Activated effector memory CD4-positive, alpha-beta T cell treated with anti-CD3 and anti-CD28 coated beads, Interleukin-2, amount 50 U/mL, for 16 hours (primary cell): Measurements from ENCODE around the gene TMEM200A.

ENCODE experiments used
- DNase-seq: peaks from one replicate; pipeline ENCODE4 v3.0.0-alpha.2; 2020

The TMEM200A gene

DNA sequence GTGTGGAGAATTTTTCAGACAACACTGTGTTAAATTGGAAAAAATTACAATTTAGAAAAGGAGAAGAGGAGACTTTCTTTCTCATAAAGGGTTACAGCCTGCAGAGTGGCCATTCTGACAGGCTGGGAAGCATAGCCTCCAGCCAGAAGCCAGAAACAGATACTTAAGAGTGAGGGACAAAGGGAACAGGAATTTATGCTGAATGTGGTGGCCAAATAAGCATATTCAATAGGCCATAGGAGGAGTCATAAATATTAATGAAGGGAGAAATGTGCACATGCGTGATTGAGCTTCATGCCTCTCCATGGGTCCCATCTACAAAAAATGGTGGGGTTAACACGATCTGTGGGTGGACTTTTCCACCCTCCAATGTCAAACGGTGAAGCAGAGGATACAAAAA is 13.4 kb downstream of the TMEM200A start:
- no peak for DNase-seq

DNA sequence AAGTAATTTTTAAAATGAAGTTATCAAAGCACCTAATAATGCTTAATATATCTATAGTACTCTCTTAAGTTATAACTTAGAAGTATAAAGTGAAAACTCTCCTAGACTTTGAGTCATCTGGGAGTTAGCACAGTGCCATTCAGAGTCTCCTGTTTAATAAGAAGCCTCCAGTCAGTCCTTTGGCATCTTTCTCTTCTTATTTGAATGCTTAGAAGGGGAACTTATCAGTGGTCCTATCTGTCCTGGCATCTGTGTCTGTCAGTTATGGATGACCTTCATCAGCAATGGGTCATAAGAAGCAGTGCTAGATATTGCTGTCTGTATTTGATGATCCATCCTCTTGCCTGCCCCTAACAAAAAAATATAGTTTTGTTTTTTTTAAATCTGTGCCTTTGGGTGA is 15.2 kb downstream of the TMEM200A start:
- DNase-seq: no peak

DNA sequence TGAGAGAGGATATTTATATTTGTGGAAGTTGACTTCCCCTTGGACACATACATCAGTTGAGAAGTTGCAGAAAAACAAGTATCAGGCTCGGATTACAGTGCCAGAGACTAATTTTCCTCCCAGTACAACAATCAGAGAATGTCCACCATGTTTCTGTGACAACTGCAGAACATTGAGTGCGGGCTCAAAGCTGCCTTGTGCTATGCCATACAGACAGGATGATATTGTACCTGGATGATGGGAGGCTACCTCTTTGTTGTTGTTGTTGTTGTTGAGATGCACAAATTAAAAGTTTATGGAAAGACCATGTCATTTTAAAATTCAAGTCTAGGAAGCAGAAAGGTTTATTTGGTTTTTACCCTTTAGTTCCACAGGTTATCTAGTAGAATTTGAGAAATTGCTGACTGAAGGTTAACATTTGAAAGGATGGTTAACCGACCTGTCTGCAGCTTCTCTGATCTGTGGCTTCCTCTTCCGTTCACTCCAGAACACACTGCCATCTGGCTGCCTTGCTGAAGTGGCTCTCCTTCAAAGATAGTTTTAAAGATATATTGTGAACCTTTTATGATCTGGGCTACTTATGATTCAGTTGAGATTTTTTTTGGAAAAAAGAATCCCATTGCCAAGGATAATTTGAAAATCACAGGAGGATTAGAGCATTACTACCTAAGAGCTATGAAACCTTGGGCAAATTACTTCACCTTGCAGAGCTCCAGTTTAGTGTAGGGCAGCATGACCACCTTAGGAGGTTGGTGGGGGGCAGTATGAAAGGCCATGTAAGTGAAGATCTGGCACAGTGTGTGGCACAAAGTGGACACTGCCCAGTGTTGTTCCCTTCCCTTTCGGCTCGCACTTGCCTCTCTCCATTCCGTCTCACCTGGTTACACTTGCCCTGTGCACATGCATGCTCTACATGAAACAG is 15.9 kb downstream of the TMEM200A start:
- DNase-seq: peak; percentile 71

DNA sequence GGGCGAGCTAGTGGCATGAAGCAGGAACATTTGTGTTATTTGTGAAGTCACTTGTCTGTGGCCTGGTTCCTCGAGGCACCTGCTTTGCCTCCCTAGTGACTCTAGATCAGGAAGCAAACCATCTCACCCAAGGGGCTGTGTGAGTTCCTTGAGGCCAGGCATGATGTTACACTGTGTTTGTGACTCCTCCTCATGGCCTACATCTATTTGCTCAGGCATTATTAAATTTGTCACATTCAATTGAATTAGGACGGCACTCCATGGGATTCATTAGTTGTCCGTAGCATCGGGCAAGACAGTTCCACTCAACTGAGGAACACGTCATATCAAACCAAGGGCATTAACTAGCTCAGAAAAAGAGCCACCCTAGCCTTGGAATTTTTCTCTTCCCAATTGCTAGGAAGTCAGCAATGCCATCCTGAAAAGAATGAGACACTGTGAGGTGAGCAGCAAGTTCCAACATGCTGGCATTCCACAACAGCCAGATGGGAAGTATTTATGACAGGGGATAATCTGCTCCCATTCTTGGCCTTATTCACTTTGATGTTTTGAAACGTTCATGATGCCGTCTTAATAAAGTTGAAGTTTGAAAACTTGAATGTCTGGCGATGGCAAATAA is 17.2 kb downstream of the TMEM200A start:
- no peak for DNase-seq

DNA sequence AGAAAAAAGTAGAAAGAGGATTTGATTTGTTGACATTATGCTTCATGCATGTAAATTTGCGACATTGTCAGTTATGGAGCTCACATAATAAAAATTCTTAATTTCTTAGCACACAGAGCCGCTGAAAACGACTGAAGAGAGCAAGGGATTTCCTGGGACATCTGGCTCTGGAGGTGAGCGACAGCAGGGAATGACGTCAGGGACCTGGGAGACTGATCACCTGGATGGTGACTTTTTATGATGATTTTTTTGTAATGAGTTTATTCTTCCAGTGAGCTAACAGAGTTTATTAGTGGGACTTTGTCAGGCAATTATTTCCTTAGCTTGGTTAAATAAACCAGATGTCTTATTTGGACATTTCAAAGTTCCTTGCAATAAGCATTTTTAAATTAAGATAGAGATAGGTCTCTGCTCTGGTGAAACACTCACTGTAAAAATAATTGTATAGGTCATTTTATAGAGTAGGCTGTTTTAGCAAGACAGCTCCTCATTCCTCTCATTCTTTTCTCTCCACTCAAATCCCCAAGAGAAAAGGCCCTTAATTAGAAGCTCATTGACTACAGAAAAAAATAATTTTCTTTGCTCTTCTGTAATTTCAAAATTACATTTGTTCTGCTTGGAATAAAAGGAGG is 19.4 kb downstream of the TMEM200A start:
- DNase-seq: no peak

DNA sequence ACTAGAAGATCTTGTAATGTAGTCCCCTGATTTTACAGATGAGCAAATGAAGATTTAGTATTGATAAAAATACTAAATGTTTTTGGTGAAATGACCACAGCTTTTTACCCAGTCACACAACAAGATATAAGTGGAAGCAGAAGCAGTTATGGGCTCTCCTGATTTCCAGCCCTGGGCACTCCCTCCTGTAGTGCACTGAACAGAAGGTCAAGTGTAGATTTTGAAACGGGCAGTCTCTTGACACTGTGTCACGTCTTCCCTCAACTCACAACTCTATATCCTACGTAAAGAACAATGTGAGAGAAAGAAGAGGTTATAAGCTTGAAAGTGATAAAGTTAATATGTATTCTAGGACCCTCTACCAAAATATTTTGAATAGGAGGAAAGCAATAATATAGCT is 23.3 kb downstream of the TMEM200A start:
- no peak for DNase-seq

DNA sequence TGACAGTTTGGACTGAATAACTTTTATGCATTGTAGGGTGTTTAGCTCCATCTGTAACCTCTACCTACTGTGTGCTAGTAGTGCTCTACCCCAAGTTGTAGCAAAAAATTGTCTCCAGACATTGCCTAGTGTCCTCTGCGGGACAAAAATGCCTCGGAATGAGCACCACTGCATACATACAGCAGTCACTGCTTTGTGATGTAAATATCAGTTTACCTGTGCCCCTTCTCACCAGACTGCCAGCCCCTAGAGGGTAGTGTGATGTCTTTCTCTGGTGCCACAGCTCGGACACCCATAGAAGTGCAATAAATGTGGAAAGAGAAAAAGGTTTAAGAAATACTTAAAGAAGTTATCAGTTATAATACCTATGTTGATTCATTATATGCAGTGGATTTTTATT is 25.1 kb downstream of the TMEM200A start:
- no peak for DNase-seq

DNA sequence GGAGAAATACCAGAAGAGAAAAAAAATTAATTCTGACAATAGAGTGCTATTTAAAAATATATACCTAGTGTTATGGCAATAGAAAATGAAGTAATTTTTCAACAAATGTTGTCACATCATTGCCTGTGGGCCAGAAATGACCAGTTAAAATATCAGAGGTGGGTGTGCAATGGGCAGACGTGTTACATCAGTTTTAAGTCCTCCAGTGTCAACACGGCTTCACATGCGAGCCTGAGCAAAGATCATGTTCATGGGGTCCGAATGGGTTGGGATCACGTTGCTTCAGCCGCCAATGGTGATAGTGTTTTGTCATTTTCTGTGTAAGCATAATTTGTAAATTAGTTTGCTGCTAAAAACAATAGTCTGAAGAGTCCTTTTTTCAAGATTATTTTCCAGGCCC is 27.5 kb downstream of the TMEM200A start:
- no peak for DNase-seq

DNA sequence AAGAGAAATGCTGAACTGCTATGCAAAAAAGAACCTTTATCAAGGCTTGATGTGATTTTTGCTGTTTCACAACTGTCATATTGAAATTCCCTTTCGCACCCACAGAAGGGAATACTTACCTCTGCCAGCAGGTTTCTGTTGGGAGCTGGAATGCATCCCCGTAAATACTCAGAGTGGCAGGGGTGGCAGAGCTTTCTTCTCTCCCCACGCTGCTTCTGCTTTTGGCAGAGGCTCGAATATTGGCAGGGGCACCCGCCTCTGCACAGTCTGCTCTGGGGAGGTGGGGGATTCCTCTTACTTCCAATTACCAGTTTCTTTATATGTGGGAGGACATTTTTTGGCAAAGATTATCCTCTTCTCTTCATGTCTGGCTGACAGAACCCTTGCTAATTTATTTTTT is 28.4 kb downstream of the TMEM200A start:
- DNase-seq: no peak

DNA sequence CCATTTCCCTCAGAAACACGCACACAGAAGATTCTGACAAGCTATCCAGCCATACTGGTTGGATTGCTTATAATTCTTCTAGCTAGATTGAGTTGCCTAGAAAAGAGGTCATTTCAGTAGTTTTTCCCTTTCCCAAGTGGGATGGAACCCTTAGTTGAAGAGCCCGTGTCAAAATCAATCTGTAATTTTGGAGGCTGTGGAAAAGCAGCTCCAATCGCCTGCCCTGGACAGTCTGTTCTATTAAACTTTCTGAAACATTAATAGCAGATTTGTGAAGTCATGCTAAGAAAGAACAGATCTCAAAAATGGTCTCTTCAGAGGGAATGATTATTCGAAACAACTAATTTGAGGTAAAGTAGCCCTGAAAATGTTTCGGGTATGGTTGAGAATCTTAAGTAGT is 29.3 kb downstream of the TMEM200A start:
- no peak for DNase-seq

DNA sequence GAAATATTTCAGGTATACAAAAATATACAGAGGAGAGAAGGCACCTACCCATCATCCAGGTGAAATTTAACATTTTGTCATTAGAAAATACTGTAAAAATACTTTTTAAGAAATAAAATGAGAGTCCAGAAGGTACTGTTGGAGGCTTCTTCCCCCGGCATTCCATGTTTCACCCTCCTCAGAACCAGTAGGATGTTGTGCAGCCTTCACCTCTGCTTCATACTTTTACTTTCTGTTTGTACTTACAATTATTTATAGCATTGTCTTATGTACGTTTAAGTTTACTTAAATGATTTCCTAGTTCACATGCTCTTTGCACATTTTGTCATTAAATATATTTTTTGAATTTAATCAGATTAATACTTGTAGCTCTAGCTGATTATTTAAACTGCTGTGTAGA is 30.9 kb downstream of the TMEM200A start:
- DNase-seq: no peak

DNA sequence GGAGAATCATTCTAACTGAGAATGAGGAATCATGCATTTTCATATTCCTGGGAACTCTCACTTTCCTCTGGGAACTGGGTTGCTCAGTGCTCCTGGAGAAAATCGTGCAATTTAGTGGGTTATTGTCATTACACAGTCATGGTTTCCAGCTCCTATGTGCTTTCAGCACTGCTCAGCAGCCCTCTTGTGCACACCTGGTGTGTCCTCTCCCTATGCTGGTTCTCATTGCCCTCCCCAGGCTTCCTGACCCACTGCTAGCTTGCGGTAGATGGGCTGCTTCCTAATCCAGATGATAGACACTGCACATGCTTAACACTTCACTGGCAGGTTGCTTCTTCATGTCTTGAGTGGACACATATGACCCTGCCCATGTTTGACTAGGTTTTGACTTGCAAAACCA is 39.7 kb downstream of the TMEM200A start:
- no peak for DNase-seq

DNA sequence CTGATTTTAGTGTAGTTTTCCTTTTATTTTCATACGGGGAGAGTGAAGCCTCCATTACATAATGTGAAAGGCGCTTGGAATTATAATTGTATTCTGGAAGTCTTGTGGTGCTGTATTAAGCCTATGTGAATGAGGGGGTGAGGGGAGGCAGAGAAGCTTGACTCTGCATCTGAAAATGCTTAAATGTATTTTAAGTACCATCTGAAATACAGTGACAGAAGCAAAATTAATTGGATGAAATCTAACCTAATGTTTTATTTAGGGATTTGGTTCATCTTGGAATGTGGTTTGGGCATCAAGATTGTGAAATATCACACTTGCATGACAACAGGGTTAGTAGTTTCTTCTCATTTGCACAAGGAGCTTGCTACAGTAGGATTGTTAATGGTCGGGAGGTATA is 41.2 kb downstream of the TMEM200A start:
- no peak for DNase-seq

DNA sequence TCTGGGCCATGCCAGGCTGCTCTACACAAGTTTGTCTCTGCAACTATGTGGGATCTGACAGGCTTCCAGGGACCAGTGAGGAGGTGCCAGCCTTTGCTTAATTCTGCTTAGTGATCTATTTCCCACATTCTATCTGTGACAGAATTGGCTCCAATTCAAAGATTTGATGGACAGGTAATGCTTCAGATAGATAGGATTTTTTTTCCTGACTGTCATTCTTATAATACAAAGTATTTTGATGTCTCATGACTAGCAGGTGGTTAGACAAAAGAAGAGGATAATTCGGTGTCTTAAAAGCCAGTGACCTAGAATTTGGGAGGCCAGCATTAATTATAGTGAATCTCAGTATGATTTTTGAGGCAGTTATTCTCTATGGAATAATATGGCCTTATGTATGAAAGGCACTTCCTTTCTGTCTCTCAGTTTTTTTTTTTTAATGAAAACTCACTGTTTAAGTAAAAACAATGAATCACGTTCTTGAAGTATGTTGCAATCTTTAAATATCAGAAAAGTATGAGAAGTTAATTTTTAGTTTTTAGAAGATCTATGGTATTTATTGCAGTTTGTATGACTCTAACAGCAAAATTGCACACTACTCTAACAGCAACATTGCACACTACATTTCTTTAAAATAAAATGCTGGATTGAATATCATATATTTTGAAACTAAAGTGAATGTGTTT is 43.7 kb downstream of the TMEM200A start:
- no peak for DNase-seq

DNA sequence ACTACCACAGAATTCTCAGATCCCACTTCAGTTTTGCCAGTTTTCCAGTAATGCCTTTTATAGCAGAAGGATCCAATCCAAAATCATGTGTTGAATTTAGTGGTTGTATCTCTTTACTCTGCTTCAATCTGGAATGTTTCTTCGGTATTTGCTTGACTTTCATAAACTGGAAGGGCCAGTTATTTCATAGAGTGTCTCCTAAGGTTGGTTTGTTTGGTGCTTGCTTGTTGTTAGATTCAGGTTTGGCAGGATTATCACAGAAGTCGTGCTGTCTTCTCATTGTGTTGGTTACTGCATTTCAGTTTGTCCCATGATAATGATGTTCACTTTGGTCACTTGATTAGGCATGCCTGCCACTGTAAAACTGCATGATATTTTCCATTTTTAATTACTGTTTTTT is 45.7 kb downstream of the TMEM200A start:
- DNase-seq: no peak

DNA sequence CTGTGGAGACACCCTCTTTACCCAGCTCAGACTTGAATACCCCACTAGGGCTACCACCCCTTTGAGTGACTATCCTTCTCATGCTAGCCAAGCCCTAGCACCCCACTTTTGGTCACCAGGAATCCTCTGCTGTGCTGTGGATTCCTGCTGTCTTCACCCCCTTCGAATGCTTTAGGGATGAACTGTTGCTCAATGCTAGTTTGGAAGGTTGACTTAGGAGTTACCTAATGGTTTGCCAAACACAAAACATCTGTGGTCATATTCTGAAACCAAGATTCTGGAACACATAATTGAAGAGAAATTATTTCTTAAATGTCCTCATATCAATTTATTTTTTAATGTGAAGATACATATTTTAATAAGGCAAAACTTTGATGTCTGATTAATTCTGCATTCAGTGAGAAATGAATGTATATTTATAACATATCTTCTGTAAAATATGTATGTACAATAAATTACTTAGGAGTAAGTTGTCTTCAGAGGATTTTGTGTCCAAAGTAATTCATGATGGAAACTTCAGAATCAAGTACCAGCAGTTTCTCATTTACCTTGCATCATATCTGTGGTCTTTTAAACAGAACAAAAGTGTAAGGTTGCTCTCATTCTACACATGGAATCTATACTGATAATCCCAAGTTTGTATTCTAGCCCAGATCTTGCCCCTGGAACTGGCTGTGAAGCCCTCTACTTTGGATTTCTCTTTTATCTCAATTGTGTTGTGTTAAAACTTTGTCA is 46.9 kb downstream of the TMEM200A start:
- DNase-seq: no peak

DNA sequence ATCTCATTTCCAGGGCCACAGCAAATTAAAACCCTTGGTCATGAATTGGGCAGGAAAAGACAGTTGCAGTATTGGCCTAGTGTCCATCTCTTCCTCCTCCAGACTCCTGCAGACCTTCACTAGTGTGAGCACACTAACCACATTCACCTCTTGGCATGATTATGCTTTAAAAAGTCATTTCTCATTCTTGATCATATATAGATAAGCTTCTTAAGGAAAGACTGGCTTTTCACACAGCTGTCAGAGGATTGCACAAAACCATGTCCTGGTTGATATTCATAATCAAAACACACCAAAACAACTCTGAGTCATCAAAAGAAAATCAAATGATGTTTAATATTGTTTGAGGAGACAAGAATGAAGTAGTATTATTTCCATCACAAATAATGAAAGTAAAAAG is 52.1 kb downstream of the TMEM200A start:
- DNase-seq: no peak

DNA sequence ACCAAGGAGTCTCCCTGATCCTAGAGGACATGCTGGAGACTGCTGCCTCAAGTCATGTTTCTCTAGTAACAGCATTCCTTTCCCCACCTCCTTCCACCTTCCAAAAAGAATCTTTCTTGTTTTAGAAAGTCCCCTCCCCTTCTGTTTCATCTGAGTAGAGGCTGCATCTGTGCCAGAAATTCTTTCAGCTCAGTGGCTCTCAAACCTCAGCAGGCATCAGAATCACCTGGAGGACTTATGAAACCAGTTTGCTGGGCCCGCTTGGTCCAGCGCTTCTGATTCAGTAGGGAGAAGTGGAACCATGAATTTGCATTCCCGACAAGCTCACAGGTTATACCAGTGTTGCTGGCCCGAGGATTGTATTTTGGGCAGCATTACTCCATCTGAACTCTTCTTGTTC is 55.1 kb downstream of the TMEM200A start:
- DNase-seq: no peak

DNA sequence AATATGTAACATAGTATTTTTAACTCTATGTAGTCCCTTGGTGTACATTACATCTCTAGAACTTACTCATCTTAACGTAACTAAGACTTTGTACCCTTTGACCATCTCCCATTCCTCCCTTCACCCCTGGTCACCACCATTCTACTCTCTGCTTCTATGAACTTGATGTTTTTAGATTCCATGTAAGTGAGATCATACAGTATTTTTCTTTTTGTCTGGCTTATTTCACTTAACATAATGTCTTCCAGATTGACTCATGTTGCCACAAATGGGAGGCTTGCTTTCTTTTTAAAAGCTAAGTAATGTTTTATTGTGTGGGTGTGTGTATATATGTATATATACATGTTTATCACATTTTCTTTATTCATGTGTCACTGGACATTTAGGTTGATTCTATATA is 55.8 kb downstream of the TMEM200A start:
- no peak for DNase-seq

DNA sequence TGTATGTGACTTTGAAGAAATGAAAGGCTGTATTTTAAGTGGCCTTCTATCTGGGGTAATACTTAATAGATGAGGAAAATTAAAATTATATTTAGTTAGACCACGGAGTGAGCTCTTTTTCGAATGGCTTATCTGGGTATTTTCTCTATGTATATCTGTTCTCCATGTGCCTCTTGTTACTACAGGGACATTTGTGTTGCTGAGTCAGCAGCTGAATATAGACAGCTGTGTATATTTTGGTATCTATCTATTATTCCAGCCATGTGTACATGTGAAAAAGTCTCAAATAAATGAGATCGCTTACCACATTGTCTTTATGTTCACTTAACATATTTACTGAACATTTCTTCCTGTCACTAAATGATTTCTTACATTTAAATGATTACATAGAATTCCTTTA is 57.2 kb downstream of the TMEM200A start:
- no peak for DNase-seq

DNA sequence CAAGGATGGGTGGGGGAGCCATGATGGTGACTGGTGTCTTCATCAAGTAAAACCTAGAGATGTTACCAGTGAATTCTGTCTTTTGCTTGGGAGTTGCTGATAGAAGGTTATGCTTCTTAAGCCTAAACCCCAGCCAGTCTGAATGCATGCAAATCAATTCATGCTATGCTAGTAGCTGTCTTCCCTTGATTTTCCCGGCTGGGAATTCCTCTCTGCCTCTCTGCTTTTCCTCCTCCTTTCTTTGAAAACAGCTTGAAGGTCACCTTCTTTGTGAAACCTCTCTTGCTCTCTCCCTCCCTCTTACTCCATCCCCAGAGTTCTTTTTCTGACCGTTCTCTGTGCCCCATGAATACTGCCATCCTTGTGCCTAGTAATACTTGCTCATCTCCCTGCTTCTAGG is 58.9 kb downstream of the TMEM200A start:
- no peak for DNase-seq

DNA sequence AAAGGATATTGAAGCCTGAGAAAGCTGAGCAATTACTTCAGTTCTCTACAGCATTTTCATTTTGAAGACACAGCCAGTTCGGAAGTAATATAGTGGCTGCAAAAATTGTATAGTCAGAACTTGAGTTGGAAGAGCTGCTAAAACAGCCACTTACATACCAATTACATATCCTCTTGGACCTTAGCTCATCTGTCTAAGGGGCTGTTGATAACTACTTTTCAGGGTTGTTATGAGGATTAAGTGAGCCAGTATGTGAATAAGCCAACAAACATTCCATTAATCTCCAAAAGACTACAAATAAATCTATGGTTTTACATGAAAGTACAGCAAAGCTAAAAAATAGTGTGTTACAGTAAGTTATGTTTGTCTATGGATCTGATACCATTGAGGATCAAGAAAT is 59.7 kb downstream of the TMEM200A start:
- no peak for DNase-seq
